ENCODE results near the gene SARS1.

DNA sequence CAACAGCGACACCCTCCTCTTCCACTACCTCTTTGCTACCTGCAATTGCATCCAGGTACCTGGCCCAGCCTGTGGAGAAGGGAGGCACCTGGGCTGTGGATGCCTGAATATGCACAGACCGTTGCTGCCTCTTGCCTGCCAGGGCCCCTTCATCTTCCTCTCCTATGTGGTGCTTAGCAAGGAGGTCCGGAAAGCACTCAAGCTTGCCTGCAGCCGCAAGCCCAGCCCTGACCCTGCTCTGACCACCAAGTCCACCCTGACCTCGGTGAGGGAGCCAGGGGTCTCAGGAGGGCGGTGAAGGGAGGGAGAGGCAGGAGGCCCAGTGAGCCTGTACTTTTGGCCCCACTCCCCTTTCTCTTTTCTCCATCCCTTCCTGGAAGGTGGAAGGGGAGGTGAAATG, 57.7 kb downstream of the SARS1 start:
- TF ChIP-seq, protein P1, sequence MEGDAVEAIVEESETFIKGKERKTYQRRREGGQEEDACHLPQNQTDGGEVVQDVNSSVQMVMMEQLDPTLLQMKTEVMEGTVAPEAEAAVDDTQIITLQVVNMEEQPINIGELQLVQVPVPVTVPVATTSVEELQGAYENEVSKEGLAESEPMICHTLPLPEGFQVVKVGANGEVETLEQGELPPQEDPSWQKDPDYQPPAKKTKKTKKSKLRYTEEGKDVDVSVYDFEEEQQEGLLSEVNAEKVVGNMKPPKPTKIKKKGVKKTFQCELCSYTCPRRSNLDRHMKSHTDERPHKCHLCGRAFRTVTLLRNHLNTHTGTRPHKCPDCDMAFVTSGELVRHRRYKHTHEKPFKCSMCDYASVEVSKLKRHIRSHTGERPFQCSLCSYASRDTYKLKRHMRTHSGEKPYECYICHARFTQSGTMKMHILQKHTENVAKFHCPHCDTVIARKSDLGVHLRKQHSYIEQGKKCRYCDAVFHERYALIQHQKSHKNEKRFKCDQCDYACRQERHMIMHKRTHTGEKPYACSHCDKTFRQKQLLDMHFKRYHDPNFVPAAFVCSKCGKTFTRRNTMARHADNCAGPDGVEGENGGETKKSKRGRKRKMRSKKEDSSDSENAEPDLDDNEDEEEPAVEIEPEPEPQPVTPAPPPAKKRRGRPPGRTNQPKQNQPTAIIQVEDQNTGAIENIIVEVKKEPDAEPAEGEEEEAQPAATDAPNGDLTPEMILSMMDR (IDR thresholded peaks at IDR 0.05): no peak
- TF ChIP-seq POLR2A (IDR thresholded peaks at IDR 0.05) (no peak), EP300 (IDR thresholded peaks at IDR 0.05) (no peak)
